Activated CD4-positive, alpha-beta T cell treated with anti-CD3 and anti-CD28 coated beads, Interleukin-2, amount 50 U/mL, for 16 hours (primary cell): Measurements from ENCODE around the gene ATAD3A.

Experiments used
- DNase-seq: peaks from one replicate; pipeline ENCODE4 v3.0.0-alpha.2; 2020

Gene ATAD3A

GRCh38 chr1:1558591-1558990 lies 46.6 kb downstream of the ATAD3A start:
- no peak for DNase-seq

GRCh38 chr1:1559066-1559465 lies 47.1 kb downstream of the ATAD3A start:
- DNase-seq: no peak

GRCh38 chr1:1560178-1560577 lies 48.2 kb downstream of the ATAD3A start:
- no peak for DNase-seq

GRCh38 chr1:1561801-1562470 lies 50.0 kb downstream of the ATAD3A start:
- DNase-seq: no peak

- no peak for DNase-seq
These were observed 50.7 kb downstream of the ATAD3A start for GRCh38 chr1:1562556-1563195.

DNA sequence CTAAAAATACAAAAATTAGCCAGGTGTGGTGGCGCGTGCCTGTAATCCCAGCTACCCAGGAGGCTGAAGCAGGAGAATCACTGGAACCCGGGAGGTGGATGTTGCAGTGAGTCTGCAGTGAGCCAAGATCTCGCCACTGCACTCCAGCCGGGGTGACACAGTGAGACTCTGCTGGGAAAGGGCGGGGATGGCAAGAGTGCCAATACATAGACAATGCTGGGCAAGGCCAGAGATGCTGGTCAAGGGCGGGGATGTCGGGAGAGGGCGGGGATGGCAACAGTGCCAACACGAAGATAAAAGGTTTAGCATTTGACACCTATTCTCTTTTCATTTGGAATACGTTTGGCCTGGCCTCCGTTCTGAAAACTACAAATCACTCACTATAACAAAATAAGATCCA lies 51.7 kb downstream of the ATAD3A start:
- DNase-seq: no peak

- no peak for DNase-seq
These were observed 52.3 kb downstream of the ATAD3A start for GRCh38 chr1:1564268-1564667.

DNA sequence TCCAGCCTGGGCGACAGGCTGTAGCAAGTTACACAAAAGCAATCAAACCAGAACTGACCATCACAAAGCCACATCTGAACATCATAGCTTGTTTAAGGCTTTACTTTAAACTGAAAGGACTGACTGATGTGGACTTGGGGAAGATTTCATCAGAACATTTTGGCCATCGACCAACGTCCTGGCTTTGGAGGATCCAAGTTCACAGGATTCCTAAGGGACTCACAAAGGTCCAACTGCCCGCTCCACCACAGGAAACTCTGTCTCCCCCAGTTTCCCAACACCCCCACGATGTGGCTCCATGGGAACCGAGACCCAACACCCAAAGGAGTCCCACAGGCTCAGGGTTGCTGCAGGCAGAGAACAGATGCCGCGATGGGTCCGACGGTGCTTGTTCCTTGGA lies 53.4 kb downstream of the ATAD3A start:
- no peak for DNase-seq

DNA sequence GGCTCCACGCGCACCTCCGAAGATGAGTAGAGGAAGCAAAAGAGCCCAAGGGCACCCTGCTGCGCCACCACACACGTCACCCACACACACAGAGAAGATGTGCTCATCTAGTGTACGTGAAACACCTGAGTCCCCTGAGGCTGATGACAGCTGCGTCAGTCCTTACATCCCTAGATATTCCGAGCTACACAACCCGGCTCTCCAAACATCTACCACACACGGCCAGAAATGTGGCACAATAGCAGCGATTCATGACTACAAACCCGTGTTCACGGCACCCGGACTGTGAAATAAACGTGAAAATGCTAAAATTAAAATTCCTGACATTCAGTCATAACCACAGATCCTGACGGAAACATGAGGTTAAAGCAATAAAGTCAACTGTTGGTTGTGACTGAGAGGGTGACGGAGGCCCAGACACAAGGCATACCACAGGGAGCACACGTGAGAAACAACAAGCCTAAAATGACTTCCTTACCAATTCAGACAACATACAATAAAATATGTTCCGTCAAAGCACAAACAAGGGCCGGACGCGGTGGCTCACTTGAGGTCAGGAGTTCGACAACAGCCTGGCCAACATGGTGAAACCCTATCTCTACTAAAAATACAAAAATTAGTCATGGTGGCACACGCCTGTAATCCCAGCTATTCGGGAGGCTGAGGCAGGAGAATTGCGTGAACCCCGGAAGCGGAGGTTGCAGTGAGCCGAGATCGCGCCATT lies 55.4 kb downstream of the ATAD3A start:
- DNase-seq: no peak

GRCh38 chr1:1567891-1568291 lies 55.9 kb downstream of the ATAD3A start:
- no peak for DNase-seq

GRCh38 chr1:1569341-1569740 lies 57.4 kb downstream of the ATAD3A start:
- DNase-seq: no peak

- DNase-seq: peak; percentile 62
These were observed 62.1 kb downstream of the ATAD3A start for GRCh38 chr1:1573843-1574720.

DNA sequence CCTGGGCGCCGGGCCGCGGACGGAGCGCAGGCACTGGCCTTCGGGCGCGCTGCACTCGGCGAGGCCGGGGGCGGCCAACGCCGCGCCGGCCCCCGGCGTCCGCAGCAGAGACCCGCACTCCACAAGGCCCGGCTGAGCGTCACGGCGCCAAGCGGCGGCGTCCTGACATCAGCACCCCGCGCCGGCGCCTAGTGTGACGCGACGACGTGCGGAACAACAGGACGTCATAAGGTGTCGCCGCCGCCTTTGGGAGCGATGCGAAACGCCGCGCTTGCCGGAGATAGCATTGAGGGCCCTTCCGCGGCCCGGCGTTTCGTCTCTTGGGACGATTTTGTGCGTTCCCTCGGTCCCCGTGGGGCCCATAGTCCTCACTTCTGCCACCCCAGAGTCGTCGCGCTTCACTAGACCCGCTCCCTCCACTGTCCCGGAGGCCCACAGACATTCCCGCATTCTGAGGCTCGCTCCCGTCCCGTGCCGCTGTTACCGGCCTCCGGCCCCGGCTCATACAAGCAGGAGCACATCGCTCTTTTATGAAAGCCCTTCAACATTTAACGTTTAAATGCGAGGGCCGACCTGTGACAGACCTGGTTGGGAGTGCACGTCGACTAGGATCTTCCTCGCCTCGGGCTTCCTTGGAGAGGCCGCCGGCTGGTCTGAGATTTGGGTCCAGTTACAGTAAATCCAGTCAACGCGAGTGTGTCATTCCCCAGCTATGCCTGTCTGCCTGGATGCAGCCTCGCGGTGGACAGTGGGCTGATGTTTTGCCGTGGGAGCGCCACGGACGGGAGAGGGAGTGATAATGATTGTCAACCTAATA lies 63.0 kb downstream of the ATAD3A start, which contains the start of gene SSU72:
Gene SSU72, minus strand, starts transcription at position 143 of the 817 bp plus-strand sequence. CDS start 306 bp downstream, outside the sequence.
- peak; percentile 94 for DNase-seq

DNA sequence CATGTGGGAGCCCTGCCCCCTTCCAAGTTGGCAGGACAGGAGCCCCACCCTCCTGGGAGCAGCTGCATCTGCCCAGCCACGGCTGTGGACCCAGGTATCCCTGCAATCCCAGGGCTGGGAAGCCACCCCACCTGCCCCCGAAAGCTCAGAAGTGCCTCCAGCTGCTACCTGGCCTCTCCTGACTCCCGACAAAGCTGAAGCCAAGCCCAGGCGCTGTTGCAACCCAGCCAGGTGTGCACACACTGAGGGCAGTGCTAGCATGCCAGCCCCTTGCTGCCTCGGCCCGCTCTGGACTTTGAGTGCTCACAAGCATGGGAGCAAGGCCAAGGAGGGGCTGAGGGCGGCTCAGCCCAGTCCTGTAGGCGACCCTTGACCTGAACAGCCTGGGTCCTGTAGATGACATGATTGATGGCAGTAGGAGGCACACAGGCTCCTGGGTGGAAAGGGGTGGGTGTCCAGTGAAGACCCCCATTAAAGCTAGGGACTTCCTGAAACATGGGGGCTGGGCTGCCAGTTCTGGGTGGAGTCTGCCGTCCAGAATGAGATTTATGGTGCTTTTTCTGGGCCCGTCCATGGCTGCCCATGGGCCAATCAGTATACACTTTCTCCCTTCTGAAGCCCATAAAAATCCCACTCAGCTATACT lies 65.5 kb downstream of the ATAD3A start:
- no peak for DNase-seq

DNA sequence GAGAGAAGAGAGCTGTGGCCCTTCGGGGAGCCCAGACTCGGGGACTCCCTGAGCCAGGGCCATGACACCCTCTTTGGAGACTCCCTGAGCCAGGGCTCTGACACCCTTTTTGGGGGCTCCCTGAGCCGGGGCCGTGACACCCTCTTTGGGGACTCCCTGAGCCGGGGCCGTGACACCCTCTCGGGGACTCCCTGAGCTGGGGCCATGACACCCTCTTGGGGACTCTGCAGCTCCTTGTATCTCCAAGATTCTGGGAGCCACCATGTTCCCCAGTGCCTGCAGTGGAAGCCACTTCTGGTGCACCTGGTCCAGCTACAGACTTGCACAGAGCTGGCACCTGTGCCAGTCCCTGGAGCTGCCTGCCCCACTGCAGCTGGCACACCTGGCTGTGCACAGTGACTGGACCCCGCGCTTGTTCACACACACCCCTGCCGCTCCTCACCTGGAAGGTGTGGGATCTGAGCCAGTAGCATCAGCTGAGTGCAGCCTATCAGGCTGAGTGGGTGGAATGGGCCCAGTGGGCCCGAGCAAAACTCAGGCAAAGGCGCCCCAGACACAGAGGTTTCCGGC lies 66.5 kb downstream of the ATAD3A start:
- no peak for DNase-seq

DNA sequence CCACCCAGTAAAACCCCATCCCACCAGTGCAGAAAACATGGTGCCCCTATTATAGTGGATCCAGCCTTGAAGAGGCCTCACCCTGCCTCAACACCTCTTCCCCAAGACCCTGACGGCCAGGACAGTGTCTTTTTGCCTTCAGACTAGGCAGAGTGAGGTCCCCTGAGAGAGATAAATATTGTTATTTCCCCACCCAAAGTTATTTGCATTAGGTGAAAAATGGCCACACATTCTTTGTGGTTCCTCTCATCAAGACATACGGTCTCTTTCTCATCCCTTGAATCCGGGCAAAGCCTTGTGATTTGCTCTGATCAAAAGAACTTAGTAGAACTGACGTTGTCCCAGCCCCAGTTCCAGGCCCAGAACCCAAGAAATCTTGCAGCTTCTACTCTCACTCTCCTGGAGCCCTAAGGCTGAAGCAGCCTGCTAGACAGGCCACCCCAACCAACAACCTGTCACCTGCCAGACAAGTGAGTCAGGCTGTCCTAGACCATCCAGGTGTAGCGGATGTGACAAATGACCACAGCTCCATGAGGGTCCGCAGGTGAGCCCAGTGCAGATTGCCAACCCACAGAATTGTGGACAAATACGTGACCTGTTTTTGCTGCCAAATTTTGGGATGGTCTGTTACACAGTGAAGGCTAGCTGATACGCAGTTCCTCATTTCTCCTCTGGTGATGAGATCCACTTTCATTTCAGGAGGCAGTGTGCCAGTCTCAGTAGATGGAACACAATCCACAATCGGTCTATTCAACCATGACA lies 70.8 kb downstream of the ATAD3A start:
- no peak for DNase-seq

- DNase-seq: no peak
These were observed 71.5 kb downstream of the ATAD3A start for GRCh38 chr1:1583347-1584010.
